ENCODE measurements around the gene TMEM190. TPM values are rescaled to one million over a fixed set of nuclear protein-coding genes. Genes with fewer than 3 reads are reported as not detected.
A peak's percentile ranks its signal among the peaks of the same experiment; 100 is the strongest.

TMEM190 gene
- total and polyA plus RNA-seq, 9 of the 15 experiments (the other 6 are each of a cell fraction or from before 2014, with no cell fraction given) = not detected

- TF ChIP-seq GABPB1 (CRISPR knock-in tag; IDR thresholded peaks at IDR 0.05) (peak; percentile 95), HNRNPUL1 (IDR thresholded peaks at IDR 0.05; ENCODE audit: low read length) (no peak), NR2C2 (CRISPR knock-in tag; IDR thresholded peaks at IDR 0.05) (peak; percentile 39; the same call in 1 of the 2 replicates), NR2C2 (tag; IDR thresholded peaks at IDR 0.05) (peak; percentile 21; the same call in 1 of the 2 replicates), ZNF133 (CRISPR knock-in tag; IDR thresholded peaks at IDR 0.05) (no peak), MYBL2 (IDR thresholded peaks at IDR 0.05; ENCODE audit: low read depth) (no peak), MYBL2 (CRISPR knock-in tag; IDR thresholded peaks at IDR 0.05; ENCODE audit: borderline replicate concordance) (no peak), MED1 (CRISPR knock-in tag; IDR thresholded peaks at IDR 0.05; ENCODE audit: borderline replicate concordance) (no peak), ETS2 (tag; IDR thresholded peaks at IDR 0.05; ENCODE audit: borderline replicate concordance, poor library complexity, severe bottlenecking) (no peak), ZNF3 (CRISPR knock-in tag; IDR thresholded peaks at IDR 0.05) (no peak), ZNF436 (CRISPR knock-in tag; IDR thresholded peaks at IDR 0.05) (no peak), FOXK2 (conservative IDR thresholded peaks at IDR 0.05 in 1 of 2, IDR thresholded peaks at IDR 0.05 in 1 of 2; ENCODE audit: low read depth in 2 of 2) (no peak), ZNF57 (CRISPR knock-in tag; IDR thresholded peaks at IDR 0.05) (no peak), ZBED1 (IDR thresholded peaks at IDR 0.05) (no peak; the same call in 1 of the 2 replicates), CCAR2 (IDR thresholded peaks at IDR 0.05; ENCODE audit: low read depth, low read length) (no peak), ATF4 (CRISPR knock-in tag; IDR thresholded peaks at IDR 0.05) (no peak), HIVEP1 (CRISPR knock-in tag; IDR thresholded peaks at IDR 0.05) (no peak)
- TF ChIP-seq, protein P1, sequence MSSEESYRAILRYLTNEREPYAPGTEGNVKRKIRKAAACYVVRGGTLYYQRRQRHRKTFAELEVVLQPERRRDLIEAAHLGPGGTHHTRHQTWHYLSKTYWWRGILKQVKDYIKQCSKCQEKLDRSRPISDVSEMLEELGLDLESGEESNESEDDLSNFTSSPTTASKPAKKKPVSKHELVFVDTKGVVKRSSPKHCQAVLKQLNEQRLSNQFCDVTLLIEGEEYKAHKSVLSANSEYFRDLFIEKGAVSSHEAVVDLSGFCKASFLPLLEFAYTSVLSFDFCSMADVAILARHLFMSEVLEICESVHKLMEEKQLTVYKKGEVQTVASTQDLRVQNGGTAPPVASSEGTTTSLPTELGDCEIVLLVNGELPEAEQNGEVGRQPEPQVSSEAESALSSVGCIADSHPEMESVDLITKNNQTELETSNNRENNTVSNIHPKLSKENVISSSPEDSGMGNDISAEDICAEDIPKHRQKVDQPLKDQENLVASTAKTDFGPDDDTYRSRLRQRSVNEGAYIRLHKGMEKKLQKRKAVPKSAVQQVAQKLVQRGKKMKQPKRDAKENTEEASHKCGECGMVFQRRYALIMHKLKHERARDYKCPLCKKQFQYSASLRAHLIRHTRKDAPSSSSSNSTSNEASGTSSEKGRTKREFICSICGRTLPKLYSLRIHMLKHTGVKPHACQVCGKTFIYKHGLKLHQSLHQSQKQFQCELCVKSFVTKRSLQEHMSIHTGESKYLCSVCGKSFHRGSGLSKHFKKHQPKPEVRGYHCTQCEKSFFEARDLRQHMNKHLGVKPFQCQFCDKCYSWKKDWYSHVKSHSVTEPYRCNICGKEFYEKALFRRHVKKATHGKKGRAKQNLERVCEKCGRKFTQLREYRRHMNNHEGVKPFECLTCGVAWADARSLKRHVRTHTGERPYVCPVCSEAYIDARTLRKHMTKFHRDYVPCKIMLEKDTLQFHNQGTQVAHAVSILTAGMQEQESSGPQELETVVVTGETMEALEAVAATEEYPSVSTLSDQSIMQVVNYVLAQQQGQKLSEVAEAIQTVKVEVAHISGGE (CRISPR knock-in tag; IDR thresholded peaks at IDR 0.05) = peak in 1 of 3 experiments; percentile 81; a peak in 2 of 6 replicates
- TF ChIP-seq, protein P2, sequence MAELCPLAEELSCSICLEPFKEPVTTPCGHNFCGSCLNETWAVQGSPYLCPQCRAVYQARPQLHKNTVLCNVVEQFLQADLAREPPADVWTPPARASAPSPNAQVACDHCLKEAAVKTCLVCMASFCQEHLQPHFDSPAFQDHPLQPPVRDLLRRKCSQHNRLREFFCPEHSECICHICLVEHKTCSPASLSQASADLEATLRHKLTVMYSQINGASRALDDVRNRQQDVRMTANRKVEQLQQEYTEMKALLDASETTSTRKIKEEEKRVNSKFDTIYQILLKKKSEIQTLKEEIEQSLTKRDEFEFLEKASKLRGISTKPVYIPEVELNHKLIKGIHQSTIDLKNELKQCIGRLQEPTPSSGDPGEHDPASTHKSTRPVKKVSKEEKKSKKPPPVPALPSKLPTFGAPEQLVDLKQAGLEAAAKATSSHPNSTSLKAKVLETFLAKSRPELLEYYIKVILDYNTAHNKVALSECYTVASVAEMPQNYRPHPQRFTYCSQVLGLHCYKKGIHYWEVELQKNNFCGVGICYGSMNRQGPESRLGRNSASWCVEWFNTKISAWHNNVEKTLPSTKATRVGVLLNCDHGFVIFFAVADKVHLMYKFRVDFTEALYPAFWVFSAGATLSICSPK (IDR thresholded peaks at IDR 0.05; ENCODE audit: borderline replicate concordance) = no peak
- TF ChIP-seq, protein P3, sequence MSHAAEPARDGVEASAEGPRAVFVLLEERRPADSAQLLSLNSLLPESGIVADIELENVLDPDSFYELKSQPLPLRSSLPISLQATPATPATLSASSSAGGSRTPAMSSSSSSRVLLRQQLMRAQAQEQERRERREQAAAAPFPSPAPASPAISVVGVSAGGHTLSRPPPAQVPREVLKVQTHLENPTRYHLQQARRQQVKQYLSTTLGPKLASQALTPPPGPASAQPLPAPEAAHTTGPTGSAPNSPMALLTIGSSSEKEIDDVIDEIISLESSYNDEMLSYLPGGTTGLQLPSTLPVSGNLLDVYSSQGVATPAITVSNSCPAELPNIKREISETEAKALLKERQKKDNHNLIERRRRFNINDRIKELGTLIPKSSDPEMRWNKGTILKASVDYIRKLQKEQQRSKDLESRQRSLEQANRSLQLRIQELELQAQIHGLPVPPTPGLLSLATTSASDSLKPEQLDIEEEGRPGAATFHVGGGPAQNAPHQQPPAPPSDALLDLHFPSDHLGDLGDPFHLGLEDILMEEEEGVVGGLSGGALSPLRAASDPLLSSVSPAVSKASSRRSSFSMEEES (CRISPR knock-in tag; IDR thresholded peaks at IDR 0.05) = no peak
Measured at GRCh38 chr19:55385724-55386492, 9.3 kb downstream of the TMEM190 start, which contains the start of gene RPL28 (continued).

Measured in K562 (cell line).